RKO (cell line): Measurements from ENCODE around the gene GID8.
"Not testable (repeated sequence)": the region's sequence is repeated elsewhere in the genome, so short reads cannot be mapped to it uniquely, and the experiment has no call there.

Experiments used
- DNase-seq: peaks from one replicate; pipeline ENCODE4 v3.0.0-alpha.2; 2016; ENCODE audit warnings: low spot score

GID8 gene

DNA sequence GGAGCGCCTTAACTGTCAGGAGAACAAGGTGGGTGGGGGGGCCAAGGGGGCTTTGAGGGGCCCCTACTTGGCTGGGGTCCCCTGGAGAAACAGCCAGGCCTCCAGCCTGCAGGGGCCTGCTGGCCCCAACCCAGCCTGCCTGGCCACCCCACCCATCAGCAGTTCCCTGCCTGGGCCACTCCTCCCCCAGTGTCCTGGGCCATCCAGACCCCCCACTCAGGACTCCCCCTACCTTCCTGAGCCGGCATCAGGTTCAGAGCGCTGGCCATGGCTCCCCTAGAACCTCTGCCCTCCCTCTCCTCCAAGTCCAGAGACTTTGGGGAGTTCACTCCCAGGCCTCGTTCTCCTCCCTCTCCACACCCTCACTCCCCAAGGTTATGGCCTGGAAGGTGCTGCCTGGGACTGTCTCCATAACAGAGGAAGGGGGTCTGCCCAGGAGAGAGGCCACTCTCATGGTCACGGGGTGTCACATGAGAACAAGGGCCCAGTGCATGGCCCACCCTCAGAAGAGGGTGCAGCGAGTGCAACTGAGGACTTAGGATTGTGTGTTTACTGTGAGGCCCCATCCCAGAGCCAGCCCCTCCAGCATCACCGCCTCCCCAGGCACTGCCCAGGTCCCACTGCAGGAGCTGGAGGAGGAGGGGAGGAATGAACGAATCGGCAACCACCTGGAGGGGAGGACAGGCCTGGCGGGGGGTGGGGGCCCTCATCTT lies 20.6 kb downstream of the GID8 start:
- DNase-seq = no peak

- DNase-seq = no peak
Measured at GRCh38 chr20:62959101-62959971, 21.4 kb downstream of the GID8 start.

- DNase-seq = no peak
Measured at GRCh38 chr20:62959998-62960436, 22.1 kb downstream of the GID8 start.

- DNase-seq = not testable (repeated sequence)
Measured at GRCh38 chr20:62960446-62961309, 22.7 kb downstream of the GID8 start.

GRCh38 chr20:62961310-62961783 lies 23.4 kb downstream of the GID8 start:
- no peak for DNase-seq

DNA sequence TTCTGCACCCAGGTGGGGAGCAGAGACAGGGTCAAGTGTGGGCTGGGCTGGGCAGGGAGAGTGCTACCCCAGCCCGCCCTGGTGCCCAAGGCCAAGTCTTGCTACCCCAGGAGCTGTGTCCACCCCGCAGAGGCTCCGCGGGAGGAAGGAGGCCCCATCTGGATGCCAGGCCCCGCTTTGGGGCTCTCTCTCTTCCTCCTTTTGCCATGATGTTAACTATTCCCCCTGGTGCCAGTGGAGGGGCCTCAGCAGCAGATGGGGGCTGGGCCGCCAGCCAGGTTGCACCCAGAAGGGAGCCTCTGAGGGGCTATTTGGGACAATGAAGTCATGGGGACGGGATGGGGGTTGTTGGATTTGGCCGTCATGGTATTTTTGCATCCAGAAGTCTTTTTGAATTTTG lies 23.9 kb downstream of the GID8 start:
- DNase-seq = no peak

DNA sequence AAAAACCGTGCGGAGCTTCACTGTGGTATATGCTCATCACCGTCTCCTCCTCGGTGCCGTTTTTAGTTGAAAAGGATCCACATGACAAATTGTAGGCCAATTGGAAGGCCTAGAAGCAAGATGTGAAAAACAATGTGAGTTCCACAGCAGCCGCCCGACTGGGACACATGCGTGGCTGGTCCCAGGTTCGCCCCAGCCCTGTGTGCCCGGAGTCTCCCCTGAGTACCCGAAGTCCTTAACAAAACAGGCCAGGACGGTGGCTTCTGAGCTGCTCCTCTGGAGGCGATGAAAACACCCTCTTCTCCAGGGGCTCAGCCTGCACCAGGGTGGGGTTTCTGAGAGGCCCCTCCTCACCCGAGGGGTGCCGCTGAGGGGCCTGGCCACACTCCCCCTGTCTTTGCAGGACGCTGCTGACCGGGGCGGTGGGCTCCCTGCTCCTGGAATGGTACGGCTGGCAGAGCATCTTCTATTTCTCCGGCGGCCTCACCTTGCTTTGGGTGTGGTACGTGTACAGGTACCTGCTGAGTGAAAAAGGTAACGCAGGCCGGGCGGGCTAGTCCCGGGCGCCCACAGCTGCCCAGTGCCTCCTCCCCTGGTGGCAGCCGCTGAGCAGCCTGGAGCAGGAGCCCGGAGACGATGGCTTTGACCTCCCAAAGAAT lies 24.4 kb downstream of the GID8 start:
- no peak for DNase-seq

- DNase-seq = no peak
Measured at GRCh38 chr20:62962891-62963613, 25.1 kb downstream of the GID8 start.

DNA sequence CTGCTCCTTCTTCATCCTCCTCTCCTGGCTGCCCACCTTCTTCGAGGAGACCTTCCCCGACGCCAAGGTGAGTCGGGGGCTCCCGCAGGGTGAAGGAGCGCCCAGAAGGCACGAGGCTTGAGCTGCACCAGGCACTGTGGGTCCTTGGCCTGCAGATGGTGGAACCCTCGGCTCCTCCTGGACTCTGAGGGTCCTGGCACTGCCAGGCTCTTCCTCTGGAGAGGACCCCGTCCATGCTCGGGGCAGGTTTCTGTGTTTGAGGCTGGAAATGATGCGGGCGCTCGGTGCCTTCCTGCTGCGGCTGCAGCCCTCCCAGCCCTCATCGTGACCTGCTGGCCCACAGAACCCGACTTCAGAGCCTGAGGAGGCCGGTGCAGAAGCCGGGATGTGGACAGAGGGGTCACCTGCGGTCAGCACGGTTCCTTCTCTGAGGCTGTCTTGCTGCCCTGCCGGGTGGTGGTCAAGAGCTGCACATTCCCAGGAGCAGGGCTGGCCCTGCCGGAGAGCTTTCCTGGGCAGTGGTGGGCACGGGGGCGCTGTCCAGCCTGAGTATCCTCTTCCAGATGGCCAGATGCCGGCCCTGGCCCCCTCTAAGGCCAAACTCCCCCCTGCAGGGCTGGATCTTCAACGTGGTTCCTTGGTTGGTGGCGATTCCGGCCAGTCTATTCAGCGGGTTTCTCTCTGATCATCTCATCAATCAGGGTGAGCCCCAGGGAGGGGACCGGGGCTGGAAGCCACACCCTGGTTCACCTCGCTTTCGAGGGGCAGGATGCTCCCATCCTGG lies 25.9 kb downstream of the GID8 start:
- DNase-seq = no peak

DNA sequence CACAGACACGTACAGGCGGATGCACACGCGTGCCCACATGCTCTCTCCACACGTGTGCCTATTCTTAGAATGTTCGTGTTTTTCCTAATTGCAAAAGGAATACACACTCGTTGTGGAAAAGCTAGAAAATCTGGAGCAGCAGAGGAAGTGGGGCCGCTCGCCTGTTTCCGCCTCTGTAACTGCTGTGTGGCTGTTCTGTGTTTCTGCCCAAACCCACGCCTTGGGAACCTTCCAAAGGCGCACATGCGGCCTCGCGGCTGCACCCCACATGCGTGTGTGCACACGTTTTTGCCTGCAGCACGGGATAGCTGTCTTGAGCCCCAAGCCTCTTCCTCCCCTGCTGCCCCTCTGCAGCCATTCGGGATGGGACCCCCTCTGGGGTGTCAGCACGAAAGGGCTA lies 26.8 kb downstream of the GID8 start:
- no peak for DNase-seq

- DNase-seq = no peak
Measured at GRCh38 chr20:62965363-62965771, 27.4 kb downstream of the GID8 start.

DNA sequence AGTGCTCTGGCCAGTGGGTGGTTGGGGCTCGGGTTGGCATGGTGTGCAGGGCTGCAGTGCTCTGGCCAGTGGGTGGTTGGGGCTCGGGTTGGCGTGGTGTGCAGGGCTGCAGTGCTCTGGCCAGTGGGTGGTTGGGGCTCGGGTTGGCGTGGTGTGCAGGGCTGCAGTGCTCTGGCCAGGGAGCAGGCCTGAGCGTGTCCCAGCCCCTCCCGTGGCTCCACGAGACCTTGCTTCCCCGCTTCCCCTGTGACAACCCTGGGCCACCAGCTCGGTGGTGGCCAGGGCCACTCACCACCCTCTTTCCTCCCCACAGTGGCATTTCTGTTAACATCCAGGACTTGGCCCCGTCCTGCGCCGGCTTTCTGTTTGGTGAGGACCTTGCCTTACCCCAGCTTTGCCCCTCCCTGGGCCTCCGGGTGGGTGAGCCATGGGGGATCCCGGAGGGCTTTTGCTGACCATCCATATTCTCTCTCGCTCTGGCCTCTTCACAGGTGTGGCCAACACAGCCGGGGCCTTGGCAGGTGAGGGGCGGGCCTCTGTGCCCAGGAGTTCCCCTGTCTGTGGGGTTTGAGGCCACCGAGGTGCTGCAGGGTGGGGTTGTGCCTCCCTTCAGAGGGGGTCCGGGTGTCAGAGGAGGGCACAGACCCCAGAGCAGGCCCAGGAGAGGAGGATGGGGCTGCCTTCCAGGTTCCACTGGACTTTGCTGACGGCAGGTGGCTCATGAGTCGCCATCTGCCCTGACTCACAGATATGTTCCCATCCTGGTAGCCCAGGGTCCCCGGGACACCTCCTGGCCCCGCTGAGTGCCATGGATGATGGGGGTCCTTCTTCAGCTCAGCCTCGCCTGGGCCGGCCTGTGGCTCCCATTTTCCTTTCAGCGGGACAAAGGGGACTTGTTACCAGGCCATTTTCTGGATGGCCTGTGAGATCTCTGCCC lies 28.5 kb downstream of the GID8 start:
- DNase-seq = no peak

DNA sequence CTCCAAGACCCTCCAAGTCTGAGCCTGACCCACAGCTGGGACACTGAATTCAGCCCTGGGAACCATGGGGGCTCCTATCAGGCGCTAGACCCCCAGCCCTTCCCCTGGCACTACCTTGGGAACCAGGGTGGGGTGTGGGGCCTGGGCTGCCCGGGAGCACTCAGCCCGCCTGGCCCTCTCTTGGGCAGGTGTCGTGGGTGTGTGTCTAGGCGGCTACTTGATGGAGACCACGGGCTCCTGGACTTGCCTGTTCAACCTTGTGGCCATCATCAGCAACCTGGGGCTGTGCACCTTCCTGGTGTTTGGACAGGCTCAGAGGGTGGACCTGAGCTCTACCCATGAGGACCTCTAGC lies 29.2 kb downstream of the GID8 start:
- no peak for DNase-seq

GRCh38 chr20:62967628-62968351 lies 29.8 kb downstream of the GID8 start:
- no peak for DNase-seq

- DNase-seq = no peak
Measured at GRCh38 chr20:62968378-62969178, 30.6 kb downstream of the GID8 start.

DNA sequence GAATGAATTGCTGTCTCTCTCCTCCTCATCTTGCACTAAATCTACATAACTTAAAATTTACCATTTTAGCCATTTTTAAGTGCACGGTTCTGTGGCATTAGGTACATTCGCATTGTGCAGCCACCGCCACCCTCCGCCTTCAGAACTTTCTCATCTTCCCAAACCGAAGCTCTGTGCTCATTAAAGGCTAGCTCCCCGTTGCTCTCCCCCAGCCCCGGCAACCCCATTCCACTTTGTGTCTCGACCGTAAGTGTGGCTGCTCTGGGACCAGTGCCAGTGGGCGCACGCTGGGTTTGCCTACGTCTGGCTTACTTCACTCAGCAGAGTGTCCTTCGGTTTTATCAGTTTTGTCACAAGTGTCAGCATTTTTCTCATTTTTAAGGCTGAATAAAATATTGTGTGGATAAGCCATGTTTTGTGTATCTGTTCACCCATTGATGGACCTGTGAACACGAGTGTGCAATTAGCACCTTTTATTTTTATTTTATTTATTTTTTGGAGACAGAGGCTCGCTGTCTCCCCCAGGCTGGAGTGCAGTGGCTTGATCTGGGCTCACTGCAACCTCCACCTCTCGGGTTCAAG lies 31.3 kb downstream of the GID8 start:
- no peak for DNase-seq

GRCh38 chr20:62969939-62970306 lies 32.0 kb downstream of the GID8 start:
- DNase-seq = no peak
